ENCODE data around the gene FBXW11.

The FBXW11 gene

GRCh38 chr5:172006321-172007174, at the start of gene FBXW11:
FBXW11 (minus strand) TSS chr5:172006638; CDS start chr5:172006502, 136 bp downstream.
- peak; percentile 57 to 100 (median 96) for DNase-seq

- DNase-seq, result no peak
These were observed 49.6 kb upstream of the FBXW11 start for GRCh38 chr5:172055996-172056395.

GRCh38 chr5:172055421-172055820, 49.0 kb upstream of the FBXW11 start:
- DNase-seq, result no peak

- no peak for DNase-seq
These were observed 48.2 kb upstream of the FBXW11 start for GRCh38 chr5:172054611-172055153.

- DNase-seq, result peak in 1 of 56 donors; percentile 7
These were observed 46.2 kb upstream of the FBXW11 start for GRCh38 chr5:172052450-172053236.

GRCh38 chr5:172051643-172052339, 45.4 kb upstream of the FBXW11 start:
- DNase-seq, result no peak

GRCh38 chr5:172050080-172050479, 43.6 kb upstream of the FBXW11 start:
- no peak for DNase-seq

GRCh38 chr5:172049226-172049796, 42.9 kb upstream of the FBXW11 start:
- DNase-seq, result peak in 4 of 56 donors; percentile 9 to 44 (median 18)

- DNase-seq, result no peak
These were observed 42.2 kb upstream of the FBXW11 start for GRCh38 chr5:172048539-172049101.

- DNase-seq, result no peak
These were observed 41.7 kb upstream of the FBXW11 start for GRCh38 chr5:172048170-172048422.

GRCh38 chr5:172046593-172046992, 40.2 kb upstream of the FBXW11 start:
- no peak for DNase-seq

- DNase-seq, result no peak
These were observed 38.8 kb upstream of the FBXW11 start for GRCh38 chr5:172045315-172045632.

- no peak for DNase-seq
These were observed 38.3 kb upstream of the FBXW11 start for GRCh38 chr5:172044631-172045314.

- DNase-seq, result no peak
These were observed 37.4 kb upstream of the FBXW11 start for GRCh38 chr5:172043865-172044264.

GRCh38 chr5:172042183-172042582, 35.7 kb upstream of the FBXW11 start:
- no peak for DNase-seq

- no peak for DNase-seq
These were observed 31.7 kb upstream of the FBXW11 start for GRCh38 chr5:172038167-172038566.

GRCh38 chr5:172035049-172035448, 28.6 kb upstream of the FBXW11 start:
- no peak for DNase-seq

- no peak for DNase-seq
These were observed 25.5 kb upstream of the FBXW11 start for GRCh38 chr5:172031894-172032461.

GRCh38 chr5:172029876-172030275, 23.4 kb upstream of the FBXW11 start:
- no peak for DNase-seq

- no peak for DNase-seq
These were observed 21.7 kb upstream of the FBXW11 start for GRCh38 chr5:172028167-172028566.

Data from amygdala (tissue), 56 donors.